MV-4-11 (cell line): ENCODE data around the gene C15orf40.

Experiments
- DNase-seq: peaks from one replicate; lab custom pipeline; 2025; lab: John Stamatoyannopoulos, UW

Gene C15orf40

DNA sequence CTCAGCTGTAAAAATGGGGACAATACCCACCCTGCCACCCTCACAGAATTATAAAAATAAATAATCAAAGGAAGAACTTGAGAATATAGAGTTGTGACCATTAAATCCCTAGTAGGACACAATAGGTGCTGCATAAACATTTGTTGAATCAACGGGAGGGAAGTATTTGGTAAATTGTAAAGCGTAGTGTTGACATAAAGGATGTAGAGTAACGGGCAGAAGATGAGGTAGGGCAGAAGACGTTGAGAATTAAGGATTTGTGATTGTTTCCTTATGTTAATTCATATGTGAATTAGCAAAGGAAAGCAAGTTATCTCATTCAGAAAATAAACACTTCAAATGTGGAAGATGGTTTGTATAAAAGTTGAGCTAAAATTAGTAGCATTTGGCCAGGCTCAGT, 18.3 kb downstream of the C15orf40 start:
- DNase-seq: no peak

GRCh38 chr15:82992436-82992998, 18.9 kb downstream of the C15orf40 start:
- no peak for DNase-seq

DNA sequence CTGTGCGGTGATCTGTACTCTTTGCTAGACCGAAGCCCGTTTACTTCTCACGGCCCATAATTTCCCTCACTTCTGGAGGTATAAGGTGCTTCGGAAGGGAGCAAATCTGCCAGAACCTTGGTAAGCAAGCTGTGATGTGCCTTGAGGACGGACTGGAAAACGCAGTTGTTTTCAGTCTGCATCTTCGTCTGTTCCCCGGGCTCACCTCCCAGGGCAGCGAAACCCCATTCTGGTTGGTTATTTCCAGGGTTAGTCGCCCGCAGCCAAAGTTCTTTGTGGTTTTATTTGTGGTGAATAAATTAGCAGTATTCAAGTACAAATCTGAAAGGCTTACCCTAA, 25.0 kb downstream of the C15orf40 start:
- DNase-seq: no peak

GRCh38 chr15:82985688-82986441, 25.6 kb downstream of the C15orf40 start, which contains the start of gene RAMAC:
TSS of gene RAMAC (plus strand) at chr15:82986210. CDS start at chr15:82989019, 2,809 bp downstream.
- peak; percentile 94 for DNase-seq

- no peak for DNase-seq
Measured at GRCh38 chr15:82980981-82981380, 30.5 kb downstream of the C15orf40 start.

DNA sequence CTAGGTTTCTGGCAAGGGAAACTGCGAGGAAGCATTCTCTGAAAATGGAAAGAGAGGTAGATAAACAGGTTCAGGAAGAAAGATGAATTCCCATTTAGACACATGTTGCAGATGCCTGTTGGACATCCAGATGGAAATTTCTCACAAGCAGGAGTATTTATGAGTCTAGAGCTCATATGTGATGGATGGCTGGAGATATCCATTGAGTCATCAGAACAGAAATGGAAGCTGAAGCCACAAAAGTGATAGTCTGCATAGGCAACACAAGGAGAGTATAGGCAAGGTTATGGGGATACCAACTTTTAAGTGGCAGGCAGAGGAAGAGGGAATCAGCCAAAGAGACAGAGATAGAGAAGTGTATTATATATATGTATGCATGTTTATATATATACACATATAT, 31.7 kb downstream of the C15orf40 start:
- DNase-seq: no peak

- DNase-seq: no peak
Measured at GRCh38 chr15:82978438-82978837, 33.0 kb downstream of the C15orf40 start.

DNA sequence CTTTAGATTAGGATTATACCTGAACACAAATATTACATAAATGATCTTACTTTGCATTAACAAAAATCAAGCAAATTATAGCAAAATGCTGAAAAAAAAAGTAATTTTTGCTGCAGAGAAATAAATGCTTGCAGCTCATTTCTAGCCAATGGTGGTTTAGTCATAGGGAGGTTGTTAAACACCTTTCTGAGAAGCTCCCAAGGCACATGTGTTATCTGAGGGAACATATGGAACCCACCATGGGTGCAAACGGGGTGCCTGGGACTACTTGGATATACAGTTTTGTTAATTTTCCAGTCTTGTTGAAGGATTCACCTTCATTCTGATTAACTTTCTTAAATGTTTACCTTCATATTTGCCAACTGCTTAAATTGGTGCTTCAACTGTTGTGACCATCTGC, 34.4 kb downstream of the C15orf40 start:
- no peak for DNase-seq

DNA sequence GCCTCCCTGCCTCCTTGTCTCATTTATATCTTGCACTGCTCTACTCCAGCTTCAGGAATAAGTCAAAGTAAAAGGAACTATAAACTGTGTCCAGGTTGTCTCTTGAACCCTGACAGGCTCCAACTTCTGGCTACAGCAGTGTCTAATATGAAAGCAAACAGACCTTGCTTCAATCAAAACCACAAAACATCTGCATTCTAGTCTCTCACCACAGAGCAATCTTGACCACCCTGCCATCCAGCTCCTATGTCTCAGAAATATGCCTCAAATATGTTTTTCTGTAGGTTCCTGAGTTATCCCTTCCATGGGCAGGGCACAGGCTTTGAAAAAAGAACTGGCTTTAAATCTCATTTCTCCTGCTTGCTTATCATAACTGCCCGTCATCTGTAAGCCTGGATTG, 38.4 kb downstream of the C15orf40 start:
- no peak for DNase-seq

DNA sequence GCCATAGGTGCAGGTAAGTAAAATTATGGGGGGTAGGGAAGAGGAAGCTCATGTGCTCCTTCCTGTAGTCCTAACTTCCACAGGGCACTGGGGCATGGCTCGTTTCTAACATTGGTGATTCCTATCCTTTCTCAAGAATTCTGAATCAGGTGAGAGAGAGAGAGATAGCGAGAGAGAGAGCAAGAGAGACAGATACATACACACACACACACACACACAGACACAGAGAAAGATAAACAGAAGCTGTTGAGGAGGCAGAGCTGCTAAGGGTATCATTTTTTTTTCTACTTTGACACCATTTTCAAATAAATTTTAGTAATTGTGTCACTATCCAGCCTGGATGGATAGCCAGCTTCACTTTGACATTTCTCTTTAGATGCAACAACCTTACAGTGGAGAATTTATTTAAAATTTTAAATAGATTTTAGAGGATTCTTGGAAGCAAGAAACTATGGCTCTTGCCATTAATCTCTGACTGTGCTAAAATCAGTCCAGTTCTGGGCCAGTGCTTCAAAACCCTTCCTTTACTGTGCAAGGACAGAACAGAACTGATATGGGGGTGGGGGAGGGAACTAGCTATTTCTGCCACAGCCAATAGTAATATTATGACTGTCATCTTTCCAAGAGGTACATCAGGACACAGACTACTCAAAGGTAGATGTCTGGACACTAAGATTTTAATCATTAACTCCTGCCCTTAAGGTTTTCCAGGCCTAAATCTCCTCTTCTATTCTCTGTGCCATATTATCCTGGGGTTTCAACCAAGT, 40.0 kb downstream of the C15orf40 start:
- DNase-seq: no peak

GRCh38 chr15:82970696-82971095, 40.7 kb downstream of the C15orf40 start:
- DNase-seq: no peak

GRCh38 chr15:82970078-82970686, 41.3 kb downstream of the C15orf40 start:
- no peak for DNase-seq

GRCh38 chr15:82969353-82969752, 42.1 kb downstream of the C15orf40 start:
- peak; percentile 43 for DNase-seq

DNA sequence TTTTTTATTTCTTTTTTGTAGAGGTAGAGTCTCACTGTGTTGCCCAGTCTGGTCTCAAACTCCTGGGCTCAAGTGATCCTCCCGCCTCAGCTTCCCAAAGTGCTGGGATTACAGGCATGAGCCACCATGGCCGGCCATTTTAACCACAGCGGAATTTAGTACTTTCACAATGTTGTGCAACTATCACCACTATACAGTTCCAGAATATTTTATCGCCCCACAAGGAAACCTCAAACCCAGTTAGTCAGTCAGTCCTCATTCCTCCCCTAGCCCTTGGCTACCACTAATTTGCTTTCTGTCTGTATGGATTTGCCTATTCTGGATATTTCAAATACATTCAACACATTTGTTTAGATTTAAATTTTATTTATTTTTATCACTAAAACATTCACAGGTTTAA, 43.4 kb downstream of the C15orf40 start:
- peak; percentile 87 for DNase-seq

GRCh38 chr15:82966671-82967071, 44.8 kb downstream of the C15orf40 start:
- peak; percentile 56 for DNase-seq

- DNase-seq: no peak
Measured at GRCh38 chr15:82964890-82965289, 46.5 kb downstream of the C15orf40 start.

GRCh38 chr15:82963471-82964341, 47.7 kb downstream of the C15orf40 start:
- no peak for DNase-seq

DNA sequence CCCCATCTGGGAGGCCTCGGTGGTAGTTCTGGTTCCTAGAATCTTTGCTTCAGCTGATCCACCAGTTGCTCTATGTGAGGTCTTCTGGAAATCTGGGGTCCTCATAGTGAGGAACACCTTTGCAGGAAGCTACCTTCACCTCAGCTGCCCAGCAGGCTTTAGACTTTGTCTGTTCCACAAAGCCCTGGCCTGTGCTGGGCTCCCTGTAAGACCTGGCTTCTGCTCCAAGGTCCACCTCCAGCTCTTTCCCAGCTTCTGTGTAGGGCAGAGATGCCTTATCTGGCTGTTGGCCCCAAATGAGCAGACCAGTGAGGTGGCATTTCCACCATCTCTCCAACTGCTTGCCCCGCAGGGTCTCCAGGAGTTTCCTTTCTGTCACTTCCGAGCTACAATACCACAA, 50.7 kb downstream of the C15orf40 start:
- DNase-seq: no peak

DNA sequence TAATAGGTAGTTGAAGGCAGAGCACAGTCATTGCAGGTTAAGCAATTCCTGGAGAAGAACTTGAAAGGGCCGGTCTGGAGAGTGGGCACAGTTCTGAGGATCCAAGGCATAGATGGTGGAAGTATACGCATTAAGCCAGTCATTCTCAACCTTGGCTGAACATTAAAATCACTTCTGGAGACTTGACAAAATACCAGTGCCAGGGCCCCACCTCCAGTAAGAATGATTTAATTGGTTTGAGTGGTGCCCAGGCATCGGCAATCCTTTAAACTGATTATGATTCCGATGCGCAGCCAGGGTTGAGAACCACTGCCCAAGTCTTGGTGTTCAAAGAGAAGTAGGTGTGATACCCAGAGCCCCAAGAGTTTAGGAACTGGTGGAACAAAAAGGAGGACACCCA, 52.0 kb downstream of the C15orf40 start:
- no peak for DNase-seq

DNA sequence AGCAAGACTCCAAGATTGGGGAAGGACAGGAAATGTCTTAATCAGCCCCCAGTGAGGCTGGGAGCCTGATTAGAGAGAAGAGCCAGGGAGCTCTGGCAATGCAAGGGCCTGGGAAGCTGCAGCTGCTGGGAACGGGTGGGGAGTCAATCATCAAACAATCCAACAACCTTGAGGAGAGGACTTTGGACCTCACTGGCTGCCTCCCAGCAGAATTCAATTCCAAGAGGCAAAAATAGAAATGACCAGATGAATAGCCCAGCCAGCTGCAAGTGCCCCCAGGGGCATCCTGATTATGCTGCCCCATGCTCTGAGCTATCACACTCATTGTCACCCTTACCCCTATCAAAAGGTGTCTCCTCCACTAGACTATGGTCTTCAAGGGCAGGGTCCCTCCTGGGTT, 52.8 kb downstream of the C15orf40 start:
- no peak for DNase-seq

- no peak for DNase-seq
Measured at GRCh38 chr15:82952158-82953081, 59.0 kb downstream of the C15orf40 start, which contains the start of gene HOMER2. TSS of gene HOMER2 (minus strand) at chr15:82952720. CDS start at chr15:82952535, 185 bp downstream.
